GM12878 (cell line): Measurements from ENCODE around the gene ZNF691. TPM values are rescaled to one million over a fixed set of nuclear protein-coding genes. Genes with fewer than 3 reads are reported as not detected.

Experiments
- ATAC-seq: fragments of 200-7000 bp; cut with Tn5 transposase; 3 replicates; pipeline ENCODE4 v1.9.1; 2020; ENCODE audit warnings: mild to moderate bottlenecking, moderate library complexity
- BruUV-seq: library from RNA; stranded (reverse); fragments of 400-500 nt; replicated peaks from 2 replicates; lab custom pipeline; 2021; lab: Mats Ljungman, UMichigan
- CTCF ChIA-PET: fragments of 300-600 bp; sonication (Branson Sonifier 250); formaldehyde crosslinking; extraction: SDS; loops from one replicate; lab custom pipeline; 2021; ENCODE audit warnings: inconsistent platforms; lab: Yijun Ruan, JAX
- POLR2A ChIA-PET: fragments of 350-600 bp; formaldehyde crosslinking; extraction: SDS; loops from one replicate; lab custom pipeline; 2021; ENCODE audit warnings: inconsistent platforms; lab: Charles Lee
- RAD21 ChIA-PET: fragments of 300-600 bp; sonication (Branson Sonifier 250); formaldehyde crosslinking; loops from one replicate; lab custom pipeline; 2023; ENCODE audit warnings: antibody characterized with exemption; ENCODE audit not compliant: unreplicated experiment; lab: Charles Lee
- SMC1A ChIA-PET: fragments of 300-600 bp; sonication (Branson Sonifier 250); formaldehyde crosslinking; loops from one replicate; lab custom pipeline; 2023; ENCODE audit not compliant: unreplicated experiment, uncharacterized antibody; lab: Charles Lee
- DNase-seq: peaks from one replicate; pipeline ENCODE4 v3.0.0-alpha.2; 2011; ENCODE audit warnings: low read depth, low spot score
- FAIRE-seq: peaks from 3 replicates; lab custom pipeline; 2011; peaks lifted over from hg19 to GRCh38; lab: Jason Lieb, UNC
- H2AFZ ChIP-seq: 2 replicates; pipeline ENCODE4 v1.6.0; 2011; ENCODE audit warnings: low read depth, low read length, control low read depth; ENCODE audit not compliant: control insufficient read depth
- H3K27ac ChIP-seq: 2 replicates; pipeline ENCODE4 v1.5.1; 2011; ENCODE audit warnings: control low read depth; ENCODE audit not compliant: control insufficient read depth, insufficient read depth
- H3K27me3 ChIP-seq, 2 experiments: replicated peaks in 1 of 2; 2 replicates each; pipeline versions ENCODE4 v1.6.0 to v1.6.1; 2011; ENCODE audit warnings: low read length in 1 of 2; ENCODE audit not compliant: control insufficient read depth in 2 of 2, insufficient read depth in 2 of 2
- H3K36me3 ChIP-seq, 2 experiments: 2 replicates each; pipeline ENCODE4 v1.5.1; 2011; ENCODE audit warnings: low read length in 1 of 2; ENCODE audit not compliant: control insufficient read depth in 2 of 2, insufficient read depth in 2 of 2
- H3K4me1 ChIP-seq: 2 replicates; pipeline ENCODE4 v1.6.1; 2011; ENCODE audit warnings: mild to moderate bottlenecking, low read length, moderate library complexity, mixed read lengths; ENCODE audit not compliant: control insufficient read depth, insufficient read depth
- H3K4me2 ChIP-seq: 2 replicates; pipeline ENCODE4 v1.6.0; 2011; ENCODE audit warnings: control low read depth; ENCODE audit not compliant: control insufficient read depth, insufficient read depth
- H3K4me3 ChIP-seq: fragments of 200-600 bp; sonication (generic); 2 replicates; pipeline ENCODE4 v1.5.1; 2016
- H3K79me2 ChIP-seq: 2 replicates; pipeline ENCODE4 v1.6.0; 2011; ENCODE audit warnings: low read length; ENCODE audit not compliant: control insufficient read depth, insufficient read depth
- H3K9ac ChIP-seq: 2 replicates; pipeline ENCODE4 v1.8.0; 2011; ENCODE audit warnings: low read length, control low read depth, mixed read lengths; ENCODE audit not compliant: control insufficient read depth, insufficient read depth
- H3K9me3 ChIP-seq: replicated peaks from 3 replicates; pipeline ENCODE4 v1.5.1; 2011; ENCODE audit warnings: mild to moderate bottlenecking, low read length; ENCODE audit not compliant: control insufficient read depth, insufficient read depth
- H4K20me1 ChIP-seq: 2 replicates; pipeline ENCODE4 v1.6.0; 2011; ENCODE audit not compliant: control insufficient read depth, insufficient read depth
- CEBPB ChIP-seq, 2 experiments: fragments of 150-350 bp in 1 of 2; IDR thresholded peaks; 2 replicates each; pipeline ENCODE4 v1.6.1; 2012 to 2014; ENCODE audit warnings: low read depth in 2 of 2, low read length in 2 of 2, borderline replicate concordance in 1 of 2, inconsistent platforms in 1 of 2
- IRF3 ChIP-seq: fragments of 450-650 bp; IDR thresholded peaks from 2 replicates; pipeline ENCODE4 v1.6.1; 2014; ENCODE audit warnings: mild to moderate bottlenecking
- IRF4 ChIP-seq: IDR thresholded peaks from 2 replicates; pipeline ENCODE4 v1.6.1; 2011; ENCODE audit warnings: low read depth, low read length
- MXI1 ChIP-seq: fragments of 150-350 bp; IDR thresholded peaks from 2 replicates; pipeline ENCODE4 v1.6.1; 2011; ENCODE audit warnings: low read depth, mild to moderate bottlenecking, inconsistent platforms, low read length, improper control_type of control experiment
- MYB ChIP-seq: fragments of 150-350 bp; IDR thresholded peaks from 2 replicates; pipeline ENCODE4 v1.6.1; 2014; ENCODE audit warnings: mild to moderate bottlenecking, low read depth, low read length, borderline replicate concordance
- NR2C1 ChIP-seq: fragments of 450-650 bp; IDR thresholded peaks from 2 replicates; pipeline ENCODE4 v1.6.1; 2017; ENCODE audit warnings: antibody characterized with exemption, mild to moderate bottlenecking, moderate library complexity
- PML ChIP-seq: IDR thresholded peaks from 2 replicates; pipeline ENCODE4 v1.6.1; 2012; ENCODE audit warnings: low read length, inconsistent platforms
- RAD21 ChIP-seq: IDR thresholded peaks from 2 replicates; pipeline ENCODE4 v1.6.1; 2011; ENCODE audit warnings: mild to moderate bottlenecking, low read depth, low read length, moderate library complexity; ENCODE audit not compliant: insufficient read depth
- SKIL ChIP-seq: fragments of 450-650 bp; IDR thresholded peaks from 2 replicates; pipeline ENCODE4 v1.6.1; 2017; ENCODE audit warnings: mild to moderate bottlenecking, low read depth, inconsistent platforms; ENCODE audit not compliant: poor library complexity, severe bottlenecking
- SREBF1 ChIP-seq: IDR thresholded peaks from 2 replicates; pipeline ENCODE4 v1.6.1; 2012; ENCODE audit warnings: mild to moderate bottlenecking, low read length
- TBL1XR1 ChIP-seq: IDR thresholded peaks from 2 replicates; pipeline ENCODE4 v1.6.1; 2012; ENCODE audit warnings: low read depth, low read length, improper control_type of control experiment
- YY1 ChIP-seq: IDR thresholded peaks from 2 replicates; pipeline ENCODE4 v1.6.1; 2011; ENCODE audit warnings: low read depth, mild to moderate bottlenecking, low read length
- ZNF592 ChIP-seq: fragments of 450-650 bp; IDR thresholded peaks from 2 replicates; pipeline ENCODE4 v1.6.1; 2017; ENCODE audit warnings: mild to moderate bottlenecking, moderate library complexity
- WGBS: methylation state at CpG from one replicate; pipeline ENCODE4 v1.1.6; 2016; ENCODE audit warnings: low lambda C conversion rate; ENCODE audit not compliant: insufficient replicate concordance, insufficient coverage; ENCODE audit errors: missing lambda C conversion rate; 5-methylcytosine and 5-hydroxymethylcytosine counted together
- in situ Hi-C: fragments of 300-500 bp; cut with MboI; formaldehyde crosslinking; loops from 9 replicates; pipeline ENCODE4 v1.14.3; 2018; ENCODE audit warnings: mixed read lengths
- intact Hi-C: fragments of 100-400 bp; cut with micrococcal nuclease; formaldehyde crosslinking; loops from one replicate; pipeline ENCODE4 v1.14.2; 2022; ENCODE audit not compliant: unreplicated experiment
- polyA plus RNA-seq, 11 experiments: library from polyadenylated mRNA; depleted of rRNA in 4 of 11; unstranded in 6 of 11; stranded (reverse) in 5 of 11; fragments of >200 nt; fragmentation: Nextera tagmentation in 4 of 11; fragmentation: Illumina TruSeq in 1 of 11; extraction: Ambion mirVana in 4 of 11; extraction: Trizol in 1 of 11; gene quantifications; 1 replicate in 1 of 11; 2 replicates in 10 of 11; pipeline versions ENCODE4 v1.2.1 to v1.2.3, GENCODE V29; 2011 to 2016; ENCODE audit warnings: inconsistent platforms in 2 of 11, missing spikeins in 2 of 11, low read depth in 1 of 11
- total RNA-seq, 4 experiments: library from RNA; depleted of rRNA in 3 of 4; stranded (reverse); fragments of >200 nt in 3 of 4; fragmentation: Illumina TruSeq in 1 of 4; extraction: Trizol in 1 of 4; gene quantifications; 2 replicates each; pipeline versions ENCODE4 v1.2.1 to v1.2.3, GENCODE V29; 2013 to 2021
- TF ChIP-seq, protein P1 (sequence below): fragments of 450-650 bp; formaldehyde crosslinking; IDR thresholded peaks from 2 replicates; pipeline ENCODE4 v1.4.0; 2022; ENCODE audit warnings: mild to moderate bottlenecking, moderate library complexity

Gene ZNF691
- total and polyA plus RNA-seq, 10 of the 15 experiments (the other 5 are each of a cell fraction or from before 2014, with no cell fraction given): 8.5 to 16.2 (median 12.2) TPM

DNA sequence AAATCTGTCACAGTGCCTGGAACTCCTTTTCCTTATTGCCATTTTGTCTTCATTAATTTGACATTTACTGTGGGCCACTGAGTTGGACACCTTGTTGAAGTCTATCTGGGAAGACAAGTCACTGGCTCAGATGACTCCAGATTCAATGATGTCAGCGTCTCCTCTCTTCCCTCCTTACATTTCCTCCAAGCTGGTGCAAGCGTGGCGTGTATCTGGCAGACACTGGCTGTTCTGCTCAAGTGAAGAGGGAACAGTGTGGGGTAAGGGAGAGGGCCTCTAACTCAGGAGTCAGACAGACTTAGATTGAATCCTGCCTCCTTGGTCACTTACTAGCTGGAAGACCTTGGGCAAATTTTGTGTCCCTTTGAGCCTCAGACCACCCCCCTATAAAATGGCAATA, 8.7 kb upstream of the ZNF691 start:
- Histone ChIP-seq H4K20me1 (no peaks in the 10 kb centered on the region), H3K27ac (no peak overlapping the region), H3K36me3 (no peaks in the 10 kb centered on the region), H3K27me3 (no peaks in the 10 kb centered on the region), H3K9me3 (no peaks in the 10 kb centered on the region), H3K79me2 (no peaks in the 10 kb centered on the region), H3K4me2 (no peak overlapping the region; the same call in 1 of the 2 replicates), H2AFZ (no peak overlapping the region), H3K4me1 (peaks cover 12% of the 10 kb centered on the region), H3K9ac (no peak overlapping the region), H3K4me3 (no peak overlapping the region)
- ChIA-PET CTCF (interaction anchor here (0.9 to 2.8 kb wide), 4 partner anchors 9 to 85 kb away, joined by 4 to 11 read pairs (median 5); partner anchors contain the start of gene ZNF691), SMC1A (interaction anchor here (1.1 to 1.7 kb wide), 4 partner anchors 10 to 25 kb away, joined by 3 to 25 read pairs (median 4); partner anchors contain the start of gene ZNF691), POLR2A (interaction anchor here (0.9 to 1.1 kb wide), 3 partner anchors 8 to 71 kb away, joined by 3 to 5 read pairs (median 4); partner anchors contain the start of genes C1orf50, P3H1 and ZNF691), RAD21 (interaction anchor here (0.7 to 1.5 kb wide), 3 partner anchors 10 to 236 kb away, joined by 3 to 5 read pairs (median 4); partner anchors contain the start of gene SVBP)
- WGBS: 67% methylated on average over 3 of the region's 3 CpGs
- BruUV-seq: no TSS peak
- ATAC-seq: no peak
- FAIRE-seq: no peak
- in situ Hi-C loops: no loop called here
- intact Hi-C loops: no loop called here
- DNase-seq: no peak
- no peak for TF ChIP-seq CEBPB (IDR thresholded peaks at IDR 0.05; ENCODE audit: borderline replicate concordance in 1 of 2, low read depth in 2 of 2, low read length in 2 of 2)
- TF ChIP-seq MXI1: no peak
- no peak for TF ChIP-seq ZNF592
- TF ChIP-seq, protein P1, sequence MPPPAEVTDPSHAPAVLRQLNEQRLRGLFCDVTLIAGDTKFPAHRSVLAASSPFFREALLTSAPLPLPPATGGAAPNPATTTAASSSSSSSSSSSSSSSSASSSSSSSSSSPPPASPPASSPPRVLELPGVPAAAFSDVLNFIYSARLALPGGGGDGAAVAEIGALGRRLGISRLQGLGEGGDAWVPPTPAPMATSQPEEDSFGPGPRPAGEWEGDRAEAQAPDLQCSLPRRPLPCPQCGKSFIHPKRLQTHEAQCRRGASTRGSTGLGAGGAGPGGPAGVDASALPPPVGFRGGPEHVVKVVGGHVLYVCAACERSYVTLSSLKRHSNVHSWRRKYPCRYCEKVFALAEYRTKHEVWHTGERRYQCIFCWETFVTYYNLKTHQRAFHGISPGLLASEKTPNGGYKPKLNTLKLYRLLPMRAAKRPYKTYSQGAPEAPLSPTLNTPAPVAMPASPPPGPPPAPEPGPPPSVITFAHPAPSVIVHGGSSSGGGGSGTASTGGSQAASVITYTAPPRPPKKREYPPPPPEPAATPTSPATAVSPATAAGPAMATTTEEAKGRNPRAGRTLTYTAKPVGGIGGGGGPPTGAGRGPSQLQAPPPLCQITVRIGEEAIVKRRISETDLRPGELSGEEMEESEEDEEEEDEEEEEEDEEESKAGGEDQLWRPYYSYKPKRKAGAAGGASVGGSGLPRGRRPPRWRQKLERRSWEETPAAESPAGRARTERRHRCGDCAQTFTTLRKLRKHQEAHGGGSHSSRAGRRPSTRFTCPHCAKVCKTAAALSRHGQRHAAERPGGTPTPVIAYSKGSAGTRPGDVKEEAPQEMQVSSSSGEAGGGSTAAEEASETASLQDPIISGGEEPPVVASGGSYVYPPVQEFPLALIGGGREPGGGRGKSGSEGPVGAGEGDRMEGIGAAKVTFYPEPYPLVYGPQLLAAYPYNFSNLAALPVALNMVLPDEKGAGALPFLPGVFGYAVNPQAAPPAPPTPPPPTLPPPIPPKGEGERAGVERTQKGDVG: no peak
- TF ChIP-seq IRF4: no peak
- TF ChIP-seq TBL1XR1: no peak
- no peak for TF ChIP-seq SREBF1
- TF ChIP-seq MYB: no peak
- TF ChIP-seq RAD21: no peak
- no peak for TF ChIP-seq PML
- TF ChIP-seq YY1: no peak
- no peak for TF ChIP-seq IRF3
- no peak for TF ChIP-seq NR2C1
- TF ChIP-seq SKIL: no peak
